Endodermal cell (in vitro differentiated cells): ENCODE measurements around the gene TULP4. TPM values are rescaled to one million over a fixed set of nuclear protein-coding genes. Genes with fewer than 3 reads are reported as not detected.

Experiments
- DNase-seq: peaks from one replicate; pipeline ENCODE4 v3.0.0-alpha.2; 2017
- H3K27ac ChIP-seq: 2 replicates; pipeline ENCODE4 v1.5.1; 2013; ENCODE audit warnings: mild to moderate bottlenecking, low read depth, low read length, moderate library complexity
- H3K27me3 ChIP-seq: 2 replicates; pipeline ENCODE4 v1.6.1; 2013; ENCODE audit warnings: mild to moderate bottlenecking, low read length, moderate library complexity; ENCODE audit not compliant: insufficient read depth, control insufficient read depth, poor library complexity, severe bottlenecking
- H3K36me3 ChIP-seq: 2 replicates; pipeline ENCODE4 v1.7.0; 2013; ENCODE audit warnings: mild to moderate bottlenecking, low read length, moderate library complexity; ENCODE audit not compliant: control insufficient read depth, insufficient read depth
- H3K4me1 ChIP-seq: one replicate; pipeline ENCODE4 v1.7.0; 2013; ENCODE audit warnings: low read length; ENCODE audit not compliant: control insufficient read depth, insufficient read depth
- H3K4me3 ChIP-seq: 2 replicates; pipeline ENCODE4 v1.5.1; 2013; ENCODE audit warnings: mild to moderate bottlenecking, low read length, moderate library complexity
- H3K9ac ChIP-seq: 2 replicates; pipeline ENCODE4 v1.6.1; 2013; ENCODE audit warnings: mild to moderate bottlenecking, low read length, moderate library complexity; ENCODE audit not compliant: poor library complexity, severe bottlenecking; ENCODE audit errors: extremely low read depth
- H3K9me3 ChIP-seq: 2 replicates; pipeline ENCODE4 v1.6.1; 2013; ENCODE audit warnings: mild to moderate bottlenecking, low read length, moderate library complexity; ENCODE audit not compliant: control insufficient read depth
- H3K27ac Mint-ChIP-seq: 2 replicates; pipeline ENCODE4 v1.8.0; 2020; ENCODE audit warnings: mixed read lengths
- H3K27me3 Mint-ChIP-seq: 2 replicates; pipeline ENCODE4 v1.8.0; 2021; ENCODE audit warnings: mild to moderate bottlenecking, mixed read lengths; ENCODE audit not compliant: insufficient read depth
- H3K36me3 Mint-ChIP-seq: 2 replicates; pipeline ENCODE4 v1.8.0; 2020; ENCODE audit warnings: low read depth, mixed read lengths
- H3K4me1 Mint-ChIP-seq: 2 replicates; pipeline ENCODE4 v1.8.0; 2020; ENCODE audit warnings: mixed read lengths
- H3K4me3 Mint-ChIP-seq: 2 replicates; pipeline ENCODE4 v1.8.0; 2020; ENCODE audit warnings: mild to moderate bottlenecking, moderate library complexity, mixed read lengths
- H3K9me3 Mint-ChIP-seq: 2 replicates; pipeline ENCODE4 v1.8.0; 2020; ENCODE audit warnings: mild to moderate bottlenecking, mixed read lengths
- WGBS, 2 experiments: methylation state at CpG; one replicate each; pipeline versions ENCODE4 v1.1.5 to v1.1.7; 2013; ENCODE audit warnings: missing lambda C conversion rate in 2 of 2, mixed read lengths in 1 of 2; ENCODE audit not compliant: insufficient coverage in 1 of 2, insufficient read length in 1 of 2; 5-methylcytosine and 5-hydroxymethylcytosine counted together
- total RNA-seq, 2 donors: library from RNA; stranded (reverse); fragmentation: NEBNext Ultra II Directional in 1 of 2; extraction: Animal tissue kit (Norgen Biotek cat#: 25700) in 1 of 2; gene quantifications; 2 replicates in 1 of 2; 3 replicates in 1 of 2; pipeline ENCODE4 v1.2.1, GENCODE V29; 2021
- TF ChIP-seq, protein P1 (sequence below): fragments of 200-600 bp; sonication (generic); conservative IDR thresholded peaks from 2 replicates; pipeline ENCODE4 v1.5.0; 2021; ENCODE audit warnings: antibody characterized with exemption, mild to moderate bottlenecking

TULP4 gene
- total RNA-seq, 2 donors from 2014 or later, result 102 to 103 TPM

- H3K27me3 Mint-ChIP-seq, result no peaks in the 10 kb centered on the region
- H3K27me3 ChIP-seq, result no peaks in the 10 kb centered on the region
Observed at GRCh38 chr6:158324136-158324535, 11.9 kb downstream of the TULP4 start.

DNA sequence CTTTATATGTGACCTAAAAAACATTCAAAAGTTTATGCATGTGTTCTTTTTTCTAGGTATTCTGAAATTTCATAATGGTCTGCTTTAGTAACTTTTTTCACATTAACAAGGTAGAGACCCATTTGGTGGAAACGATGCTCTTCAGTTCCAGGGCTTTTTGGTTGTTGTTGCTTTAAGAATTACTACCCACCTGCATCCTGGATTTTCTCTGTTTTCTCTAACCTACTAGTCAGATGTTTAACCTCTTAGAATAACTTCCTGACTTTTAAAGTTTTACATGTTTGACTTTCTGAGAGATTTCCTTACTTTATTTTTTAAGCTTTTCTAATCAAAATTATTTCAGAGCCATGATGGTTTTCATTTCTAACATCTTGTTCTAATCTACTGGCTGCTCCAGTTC, 14.9 kb downstream of the TULP4 start:
- no peak overlapping the region for H3K4me3 ChIP-seq
- no peaks in the 10 kb centered on the region for H3K27me3 ChIP-seq
- Mint-ChIP-seq H3K4me3 (no peak overlapping the region), H3K4me1 (peaks cover 21% of the 10 kb centered on the region), H3K27me3 (no peaks in the 10 kb centered on the region), H3K27ac (no peak overlapping the region), H3K9me3 (peaks cover 14% of the 10 kb centered on the region), H3K36me3 (peaks cover 27% of the 10 kb centered on the region)
- DNase-seq, result no peak
- TF ChIP-seq, protein P1, sequence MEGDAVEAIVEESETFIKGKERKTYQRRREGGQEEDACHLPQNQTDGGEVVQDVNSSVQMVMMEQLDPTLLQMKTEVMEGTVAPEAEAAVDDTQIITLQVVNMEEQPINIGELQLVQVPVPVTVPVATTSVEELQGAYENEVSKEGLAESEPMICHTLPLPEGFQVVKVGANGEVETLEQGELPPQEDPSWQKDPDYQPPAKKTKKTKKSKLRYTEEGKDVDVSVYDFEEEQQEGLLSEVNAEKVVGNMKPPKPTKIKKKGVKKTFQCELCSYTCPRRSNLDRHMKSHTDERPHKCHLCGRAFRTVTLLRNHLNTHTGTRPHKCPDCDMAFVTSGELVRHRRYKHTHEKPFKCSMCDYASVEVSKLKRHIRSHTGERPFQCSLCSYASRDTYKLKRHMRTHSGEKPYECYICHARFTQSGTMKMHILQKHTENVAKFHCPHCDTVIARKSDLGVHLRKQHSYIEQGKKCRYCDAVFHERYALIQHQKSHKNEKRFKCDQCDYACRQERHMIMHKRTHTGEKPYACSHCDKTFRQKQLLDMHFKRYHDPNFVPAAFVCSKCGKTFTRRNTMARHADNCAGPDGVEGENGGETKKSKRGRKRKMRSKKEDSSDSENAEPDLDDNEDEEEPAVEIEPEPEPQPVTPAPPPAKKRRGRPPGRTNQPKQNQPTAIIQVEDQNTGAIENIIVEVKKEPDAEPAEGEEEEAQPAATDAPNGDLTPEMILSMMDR, result no peak
- H3K9ac ChIP-seq, result no peak overlapping the region
- H3K9me3 ChIP-seq, result peaks cover 20% of the 10 kb centered on the region
- H3K27ac ChIP-seq, result no peak overlapping the region
- peaks cover 23% of the 10 kb centered on the region for H3K36me3 ChIP-seq
- no peaks in the 10 kb centered on the region for H3K4me1 ChIP-seq
- 95 to 100% methylated on average over 1 of the region's 1 CpG for WGBS, 2 experiments

More at GRCh38 chr6:158324136-158324535, 11.9 kb downstream of the TULP4 start:
- Histone ChIP-seq H3K4me1 (no peaks in the 10 kb centered on the region), H3K4me3 (no peak overlapping the region), H3K9ac (no peak overlapping the region), H3K36me3 (peaks cover 14% of the 10 kb centered on the region), H3K27ac (no peak overlapping the region), H3K9me3 (peaks cover 11% of the 10 kb centered on the region)
- H3K27ac Mint-ChIP-seq, result no peak overlapping the region
- H3K4me3 Mint-ChIP-seq, result no peak overlapping the region
- H3K4me1 Mint-ChIP-seq, result peaks cover 23% of the 10 kb centered on the region
- TF ChIP-seq, protein P1, result no peak
- H3K36me3 Mint-ChIP-seq, result peaks cover 23% of the 10 kb centered on the region
- no peak for DNase-seq
- WGBS, 2 experiments, result 86 to 95% methylated on average over 5 of the region's 5 CpGs
- H3K9me3 Mint-ChIP-seq, result no peaks in the 10 kb centered on the region

DNA sequence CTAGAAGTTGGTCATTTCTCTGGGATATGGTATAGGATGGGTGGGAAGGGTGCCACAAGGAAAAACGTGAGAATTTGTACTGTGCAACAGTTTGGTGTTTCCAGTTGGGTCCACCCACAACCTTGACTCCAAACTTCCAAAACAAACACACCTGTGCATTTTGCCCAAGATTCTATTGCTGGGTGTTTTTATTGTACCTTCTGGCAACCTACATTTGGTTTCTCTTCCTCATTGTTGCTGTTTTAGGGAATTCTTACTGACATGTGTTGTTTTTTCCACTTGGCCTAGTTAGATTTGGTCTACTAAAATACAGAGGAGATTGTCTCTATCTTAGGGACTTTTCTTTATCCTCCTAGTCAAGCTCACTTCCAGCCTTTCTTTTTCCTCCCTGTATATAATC, 16.7 kb downstream of the TULP4 start:
- Mint-ChIP-seq H3K27ac (no peak overlapping the region), H3K27me3 (no peaks in the 10 kb centered on the region), H3K4me1 (peaks cover 10% of the 10 kb centered on the region), H3K36me3 (peaks cover 39% of the 10 kb centered on the region), H3K9me3 (peaks cover 28% of the 10 kb centered on the region), H3K4me3 (no peak overlapping the region)
- WGBS, 2 experiments, result 0% methylated on average over 1 of the region's 1 CpG
- Histone ChIP-seq H3K27ac (no peak overlapping the region), H3K9ac (no peak overlapping the region), H3K4me3 (no peak overlapping the region), H3K36me3 (peaks cover 38% of the 10 kb centered on the region), H3K27me3 (no peaks in the 10 kb centered on the region), H3K4me1 (no peaks in the 10 kb centered on the region), H3K9me3 (peaks cover 34% of the 10 kb centered on the region)
- no peak for DNase-seq
- TF ChIP-seq, protein P1, result no peak
